IPS-NIHi7 (cell line): ENCODE data around the gene ANKRD11.
A peak's percentile ranks its signal among the peaks of the same experiment; 100 is the strongest.
"Not testable (repeated sequence)": the region's sequence is repeated elsewhere in the genome, so short reads cannot be mapped to it uniquely, and the experiment has no call there.

Source experiments
- DNase-seq: peaks from one replicate; pipeline ENCODE4 v3.0.0; 2012; ENCODE audit warnings: mixed read lengths; ENCODE audit errors: extremely low spot score

Gene ANKRD11

GRCh38 chr16:89315791-89316581 lies 174.4 kb downstream of the ANKRD11 start:
- DNase-seq: no peak

GRCh38 chr16:89315271-89315670 lies 175.1 kb downstream of the ANKRD11 start:
- DNase-seq: no peak

- DNase-seq: no peak
Measured at GRCh38 chr16:89314854-89315253, 175.5 kb downstream of the ANKRD11 start.

- no peak for DNase-seq
Measured at GRCh38 chr16:89314357-89314756, 176.0 kb downstream of the ANKRD11 start.

GRCh38 chr16:89313583-89313982 lies 176.8 kb downstream of the ANKRD11 start:
- DNase-seq: no peak

GRCh38 chr16:89312598-89313299 lies 177.6 kb downstream of the ANKRD11 start:
- DNase-seq: no peak

GRCh38 chr16:89312194-89312593 lies 178.2 kb downstream of the ANKRD11 start:
- DNase-seq: no peak

GRCh38 chr16:89311636-89312035 lies 178.7 kb downstream of the ANKRD11 start:
- no peak for DNase-seq

- DNase-seq: no peak
Measured at GRCh38 chr16:89309438-89310122, 180.8 kb downstream of the ANKRD11 start.

- DNase-seq: peak; percentile 85
Measured at GRCh38 chr16:89308391-89309333, 181.7 kb downstream of the ANKRD11 start.

GRCh38 chr16:89307421-89307805 lies 182.9 kb downstream of the ANKRD11 start:
- no peak for DNase-seq

GRCh38 chr16:89306457-89307420 lies 183.6 kb downstream of the ANKRD11 start:
- not testable (repeated sequence) for DNase-seq

GRCh38 chr16:89304941-89305705 lies 185.2 kb downstream of the ANKRD11 start:
- no peak for DNase-seq

GRCh38 chr16:89304181-89304851 lies 186.0 kb downstream of the ANKRD11 start:
- no peak for DNase-seq

GRCh38 chr16:89303617-89304016 lies 186.7 kb downstream of the ANKRD11 start:
- DNase-seq: no peak

- DNase-seq: no peak
Measured at GRCh38 chr16:89300976-89301360, 189.4 kb downstream of the ANKRD11 start.

- no peak for DNase-seq
Measured at GRCh38 chr16:89300311-89300975, 189.9 kb downstream of the ANKRD11 start.

- not testable (repeated sequence) for DNase-seq
Measured at GRCh38 chr16:89299357-89300111, 190.8 kb downstream of the ANKRD11 start.
